Stimulated activated memory B cell treated with anti-CD40 and anti-IgM and Interleukin-4, amounts not matched to agents 10 μg/mL and 1 μg/mL and 100 μg/mL, for 72 hours (primary cell): Measurements from ENCODE around the gene MAN2B2.

Experiments used
- ATAC-seq: fragments of 150-1000 bp; cut with Tn5 transposase; 2 replicates; pipeline ENCODE4 v1.10.0; 2021
- H3K27ac Mint-ChIP-seq: one replicate; pipeline ENCODE4 v1.8.0; 2022; ENCODE audit warnings: mild to moderate bottlenecking, mixed read lengths
- H3K27me3 Mint-ChIP-seq: one replicate; pipeline ENCODE4 v1.8.0; 2022; ENCODE audit warnings: mixed read lengths
- H3K36me3 Mint-ChIP-seq: one replicate; pipeline ENCODE4 v1.8.0; 2022; ENCODE audit warnings: mixed read lengths
- H3K4me1 Mint-ChIP-seq: one replicate; pipeline ENCODE4 v1.8.0; 2022; ENCODE audit warnings: mixed read lengths
- H3K4me3 Mint-ChIP-seq: one replicate; pipeline ENCODE4 v1.8.0; 2022; ENCODE audit warnings: mild to moderate bottlenecking, moderate library complexity, mixed read lengths
- H3K9me3 Mint-ChIP-seq: one replicate; pipeline ENCODE4 v1.8.0; 2022; ENCODE audit warnings: mixed read lengths

The MAN2B2 gene

GRCh38 chr4:6574747-6575502 lies at the start of gene MAN2B2:
Gene MAN2B2 (plus strand): TSS chr4:6575189. CDS start chr4:6575211, 22 bp downstream.
- peaks cover 12% of the 10 kb centered on the region for H3K4me1 Mint-ChIP-seq
- H3K27me3 Mint-ChIP-seq = no peaks in the 10 kb centered on the region
- H3K9me3 Mint-ChIP-seq = peaks cover 14% of the 10 kb centered on the region
- peaks cover 32% of the 10 kb centered on the region for H3K36me3 Mint-ChIP-seq
- ATAC-seq = peak; percentile 92
- H3K4me3 Mint-ChIP-seq = peak within 1 kb of the TSS; percentile 96
- peak within 1 kb of the TSS; percentile 85 for H3K27ac Mint-ChIP-seq

GRCh38 chr4:6525474-6525873 lies 49.5 kb upstream of the MAN2B2 start:
- no peaks in the 10 kb centered on the region for H3K9me3 Mint-ChIP-seq
- no peak overlapping the region for H3K27ac Mint-ChIP-seq
- H3K27me3 Mint-ChIP-seq = peaks cover 16% of the 10 kb centered on the region
- ATAC-seq = no peak
- H3K4me1 Mint-ChIP-seq = no peaks in the 10 kb centered on the region
- no peak overlapping the region for H3K4me3 Mint-ChIP-seq
- H3K36me3 Mint-ChIP-seq = no peaks in the 10 kb centered on the region

- Mint-ChIP-seq H3K36me3 (no peaks in the 10 kb centered on the region), H3K9me3 (no peaks in the 10 kb centered on the region), H3K27ac (no peak overlapping the region), H3K27me3 (peaks cover 16% of the 10 kb centered on the region), H3K4me1 (no peaks in the 10 kb centered on the region), H3K4me3 (no peak overlapping the region)
- ATAC-seq = no peak
These were observed 48.8 kb upstream of the MAN2B2 start for GRCh38 chr4:6526156-6526555.

DNA sequence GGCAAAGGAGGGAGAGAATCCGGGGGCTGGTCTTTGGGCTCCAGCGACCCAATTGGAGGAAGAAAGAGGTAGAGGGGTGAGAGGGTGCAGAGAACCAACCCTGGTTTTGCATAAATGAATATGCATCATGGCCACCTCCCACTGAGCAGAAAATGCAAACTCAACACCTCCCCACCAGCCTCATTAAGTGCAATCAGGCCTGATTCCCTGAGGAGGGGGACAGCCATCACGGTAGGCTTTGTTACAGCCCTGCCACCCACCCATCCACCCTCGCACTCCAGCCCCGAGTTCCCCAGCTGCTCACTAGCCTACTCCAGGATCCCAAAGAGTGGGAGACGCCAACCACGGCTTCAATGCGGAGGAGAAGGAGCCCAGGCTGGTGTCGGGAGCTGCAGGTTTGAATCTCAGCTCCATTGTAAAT lies 48.3 kb upstream of the MAN2B2 start:
- H3K27ac Mint-ChIP-seq = no peak overlapping the region
- H3K4me3 Mint-ChIP-seq = no peak overlapping the region
- ATAC-seq = no peak
- H3K27me3 Mint-ChIP-seq = peaks cover 16% of the 10 kb centered on the region
- no peaks in the 10 kb centered on the region for H3K4me1 Mint-ChIP-seq
- no peaks in the 10 kb centered on the region for H3K9me3 Mint-ChIP-seq
- no peaks in the 10 kb centered on the region for H3K36me3 Mint-ChIP-seq

- Mint-ChIP-seq H3K27me3 (peaks cover 16% of the 10 kb centered on the region), H3K9me3 (no peaks in the 10 kb centered on the region), H3K4me1 (no peaks in the 10 kb centered on the region), H3K36me3 (no peaks in the 10 kb centered on the region), H3K27ac (no peak overlapping the region), H3K4me3 (no peak overlapping the region)
- no peak for ATAC-seq
These were observed 47.7 kb upstream of the MAN2B2 start for GRCh38 chr4:6527259-6527658.

- H3K9me3 Mint-ChIP-seq = no peaks in the 10 kb centered on the region
These were observed 47.0 kb upstream of the MAN2B2 start for GRCh38 chr4:6527683-6528595.

DNA sequence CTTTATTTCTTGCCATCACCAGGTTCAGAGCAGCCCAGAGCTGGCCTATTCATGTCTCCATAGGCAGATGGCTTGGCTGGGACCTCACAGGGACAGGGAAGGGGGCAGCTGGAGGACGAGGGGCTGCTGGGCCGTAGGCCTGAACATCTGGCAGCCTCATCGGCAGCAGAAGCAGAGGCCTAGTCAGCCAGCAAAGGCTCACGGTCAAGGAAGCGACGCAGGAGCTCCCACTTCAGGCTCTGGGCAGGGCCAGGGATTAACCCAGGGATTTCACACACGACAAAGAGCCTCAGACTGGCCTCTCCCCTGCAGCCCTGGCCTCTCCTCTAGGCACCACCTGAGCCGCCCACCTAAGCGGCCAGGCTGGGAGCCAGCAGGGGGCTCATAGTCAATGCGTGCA lies 46.0 kb upstream of the MAN2B2 start:
- H3K4me1 Mint-ChIP-seq = no peaks in the 10 kb centered on the region
- H3K36me3 Mint-ChIP-seq = no peaks in the 10 kb centered on the region
- H3K4me3 Mint-ChIP-seq = no peak overlapping the region
- H3K27ac Mint-ChIP-seq = no peak overlapping the region
- H3K9me3 Mint-ChIP-seq = no peaks in the 10 kb centered on the region
- H3K27me3 Mint-ChIP-seq = peaks cover 16% of the 10 kb centered on the region
- no peak for ATAC-seq

More at GRCh38 chr4:6527683-6528595, 47.0 kb upstream of the MAN2B2 start:
- Mint-ChIP-seq H3K27ac (no peak overlapping the region), H3K4me3 (no peak overlapping the region), H3K27me3 (peaks cover 16% of the 10 kb centered on the region), H3K36me3 (no peaks in the 10 kb centered on the region), H3K4me1 (no peaks in the 10 kb centered on the region)
- ATAC-seq = no peak

GRCh38 chr4:6530301-6530700 lies 44.7 kb upstream of the MAN2B2 start:
- ATAC-seq = no peak
- Mint-ChIP-seq H3K9me3 (no peaks in the 10 kb centered on the region), H3K36me3 (no peaks in the 10 kb centered on the region), H3K27me3 (peaks cover 16% of the 10 kb centered on the region), H3K4me3 (no peak overlapping the region), H3K4me1 (no peaks in the 10 kb centered on the region), H3K27ac (no peak overlapping the region)

- no peaks in the 10 kb centered on the region for H3K36me3 Mint-ChIP-seq
- no peak for ATAC-seq
- no peak overlapping the region for H3K4me3 Mint-ChIP-seq
- peaks cover 16% of the 10 kb centered on the region for H3K27me3 Mint-ChIP-seq
- no peak overlapping the region for H3K27ac Mint-ChIP-seq
- no peaks in the 10 kb centered on the region for H3K4me1 Mint-ChIP-seq
- H3K9me3 Mint-ChIP-seq = peaks cover under 1% of the 10 kb centered on the region
These were observed 44.0 kb upstream of the MAN2B2 start for GRCh38 chr4:6530964-6531363.

DNA sequence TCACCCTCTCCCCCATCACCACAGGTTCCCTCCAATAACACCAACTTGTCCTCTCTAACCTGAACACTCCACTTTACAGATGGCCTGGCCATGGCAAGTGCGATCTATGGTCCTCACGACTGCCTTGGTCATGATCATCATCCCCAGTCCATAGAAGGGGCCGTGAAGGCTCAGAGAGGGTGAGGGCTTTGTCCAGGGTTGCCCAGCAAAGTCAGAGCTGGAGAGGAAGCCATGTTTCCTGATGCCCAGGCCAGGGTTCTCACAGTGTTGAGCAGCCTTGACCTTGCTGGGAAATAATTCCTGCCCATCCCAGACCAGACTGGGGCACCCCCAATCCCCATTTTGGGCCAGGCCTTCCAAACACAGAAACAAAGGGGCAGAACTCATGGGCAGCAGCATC lies 42.9 kb upstream of the MAN2B2 start:
- no peak for ATAC-seq
- Mint-ChIP-seq H3K36me3 (no peaks in the 10 kb centered on the region), H3K27ac (no peak overlapping the region), H3K4me1 (no peaks in the 10 kb centered on the region), H3K27me3 (peaks cover 16% of the 10 kb centered on the region), H3K4me3 (no peak overlapping the region), H3K9me3 (peaks cover 4% of the 10 kb centered on the region)

- Mint-ChIP-seq H3K36me3 (no peaks in the 10 kb centered on the region), H3K27me3 (peaks cover 16% of the 10 kb centered on the region), H3K4me1 (no peaks in the 10 kb centered on the region), H3K4me3 (no peak overlapping the region), H3K9me3 (peaks cover 4% of the 10 kb centered on the region), H3K27ac (no peak overlapping the region)
- no peak for ATAC-seq
These were observed 42.3 kb upstream of the MAN2B2 start for GRCh38 chr4:6532658-6533057.

DNA sequence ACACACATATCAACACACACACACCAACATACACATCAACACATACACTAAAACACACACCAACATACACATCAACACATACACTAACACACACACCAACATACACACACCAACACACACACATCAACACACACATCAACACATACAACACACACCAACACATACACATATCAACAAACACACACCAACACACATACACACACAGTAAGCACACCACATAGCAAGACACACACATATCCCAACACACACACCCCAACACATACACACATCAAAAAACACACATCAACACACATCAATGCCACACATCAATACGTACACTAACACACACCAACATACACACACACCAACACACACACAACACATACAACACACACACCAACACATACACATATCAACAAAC lies 40.9 kb upstream of the MAN2B2 start:
- H3K4me1 Mint-ChIP-seq = no peaks in the 10 kb centered on the region
- no peaks in the 10 kb centered on the region for H3K36me3 Mint-ChIP-seq
- peaks cover 13% of the 10 kb centered on the region for H3K27me3 Mint-ChIP-seq
- ATAC-seq = no peak
- no peak overlapping the region for H3K4me3 Mint-ChIP-seq
- no peak overlapping the region for H3K27ac Mint-ChIP-seq
- peaks cover 4% of the 10 kb centered on the region for H3K9me3 Mint-ChIP-seq

- Mint-ChIP-seq H3K36me3 (no peaks in the 10 kb centered on the region), H3K4me3 (no peak overlapping the region), H3K9me3 (peaks cover 4% of the 10 kb centered on the region), H3K27me3 (peaks cover 13% of the 10 kb centered on the region), H3K27ac (no peak overlapping the region), H3K4me1 (no peaks in the 10 kb centered on the region)
- peak; percentile 44 for ATAC-seq
These were observed 40.2 kb upstream of the MAN2B2 start for GRCh38 chr4:6534618-6535328.

DNA sequence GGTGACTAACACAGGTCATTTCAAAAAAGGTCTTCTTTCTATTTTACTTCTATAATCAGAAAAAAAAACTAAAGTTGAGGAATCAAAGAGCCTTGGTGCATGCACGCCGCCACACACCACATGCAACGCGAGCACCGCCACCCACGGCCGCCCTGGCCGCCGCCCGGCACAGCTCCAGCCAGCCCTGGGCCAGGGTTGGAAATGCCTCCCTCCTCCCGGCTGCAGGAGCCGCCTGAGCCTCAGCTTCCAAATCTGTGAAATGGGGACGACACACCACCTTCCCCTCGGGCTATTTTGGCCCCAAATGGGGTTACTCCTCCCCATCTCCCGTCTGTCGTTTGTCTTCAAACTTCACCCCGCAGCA lies 39.7 kb upstream of the MAN2B2 start:
- Mint-ChIP-seq H3K27me3 (peaks cover 17% of the 10 kb centered on the region), H3K4me1 (no peaks in the 10 kb centered on the region), H3K27ac (no peak overlapping the region), H3K4me3 (no peak overlapping the region), H3K9me3 (peaks cover 7% of the 10 kb centered on the region), H3K36me3 (no peaks in the 10 kb centered on the region)
- ATAC-seq = no peak

- no peak for ATAC-seq
- no peak overlapping the region for H3K4me3 Mint-ChIP-seq
- H3K27me3 Mint-ChIP-seq = peaks cover 20% of the 10 kb centered on the region
- no peak overlapping the region for H3K27ac Mint-ChIP-seq
- no peaks in the 10 kb centered on the region for H3K36me3 Mint-ChIP-seq
- peaks cover 7% of the 10 kb centered on the region for H3K9me3 Mint-ChIP-seq
- H3K4me1 Mint-ChIP-seq = no peaks in the 10 kb centered on the region
These were observed 39.3 kb upstream of the MAN2B2 start for GRCh38 chr4:6535706-6536105.
